ACHN (cell line): ENCODE data around the gene SNCB.
"Not testable (repeated sequence)": the region's sequence is repeated elsewhere in the genome, so short reads cannot be mapped to it uniquely, and the experiment has no call there.

Experiments used
- DNase-seq: peaks from one replicate; pipeline ENCODE4 v3.0.0-alpha.2; 2015
- in situ Hi-C: cut with HindIII; loops from 2 replicates; pipeline ENCODE4 v1.10.0; 2017; ENCODE audit warnings: low sequenced_read_pairs, low pct_ligation_motif_present, low pct_unique_long_range_greater_than_20kb

SNCB gene

DNA sequence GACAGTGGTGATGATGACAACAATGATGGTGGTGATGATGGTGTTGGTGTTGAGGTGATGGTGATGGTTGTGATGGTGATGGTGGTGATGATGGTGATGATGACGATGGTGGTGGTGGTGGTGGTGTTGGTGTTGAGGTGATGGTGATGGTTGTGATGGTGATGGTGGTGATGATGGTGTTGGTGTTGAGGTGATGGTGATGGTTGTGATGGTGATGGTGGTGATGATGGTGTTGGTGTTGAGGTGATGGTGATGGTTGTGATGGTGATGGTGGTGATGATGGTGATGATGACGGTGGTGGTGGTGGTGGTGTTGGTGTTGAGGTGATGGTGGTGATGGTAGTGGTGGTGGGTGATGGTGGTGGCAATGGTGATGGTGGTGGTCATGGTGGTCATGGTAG lies 38.7 kb downstream of the SNCB start:
- in situ Hi-C loops, DNase-seq: not testable (repeated sequence)

DNA sequence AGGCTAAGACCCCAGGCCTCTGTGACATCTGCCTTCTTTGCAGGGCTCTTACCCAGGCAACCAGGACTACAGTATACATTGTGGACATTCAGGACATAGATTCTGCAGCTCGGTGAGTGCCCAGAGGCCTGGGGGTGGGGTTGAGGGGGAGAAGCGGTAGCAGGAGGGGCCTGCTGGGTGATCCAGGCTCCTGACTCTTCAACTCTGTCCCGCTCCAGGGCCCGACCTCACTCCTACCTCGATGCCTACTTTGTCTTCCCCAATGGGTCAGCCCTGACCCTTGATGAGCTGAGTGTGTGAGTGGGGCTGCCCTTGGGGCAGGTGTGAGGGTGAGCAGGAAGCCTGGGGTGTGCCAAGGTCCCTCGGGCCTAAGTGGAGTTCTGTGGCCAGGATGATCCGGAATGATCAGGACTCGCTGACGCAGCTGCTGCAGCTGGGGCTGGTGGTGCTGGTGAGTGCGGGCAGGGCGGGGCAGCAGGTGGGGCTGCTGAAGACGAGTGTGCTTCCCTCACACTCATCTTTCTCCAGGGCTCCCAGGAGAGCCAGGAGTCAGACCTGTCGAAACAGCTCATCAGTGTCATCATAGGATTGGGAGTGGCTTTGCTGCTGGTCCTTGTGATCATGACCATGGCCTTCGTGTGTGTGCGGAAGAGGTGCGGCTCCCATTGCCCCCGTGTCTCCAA lies 40.2 kb downstream of the SNCB start:
- in situ Hi-C loops = no loop called here
- no peak for DNase-seq

GRCh38 chr5:176589039-176589769 lies 41.1 kb downstream of the SNCB start:
- in situ Hi-C loops = no loop called here
- no peak for DNase-seq

GRCh38 chr5:176588297-176588696 lies 42.0 kb downstream of the SNCB start:
- no peak for DNase-seq
- in situ Hi-C loops = no loop called here

GRCh38 chr5:176587398-176587797 lies 42.9 kb downstream of the SNCB start:
- DNase-seq = no peak
- in situ Hi-C loops = no loop called here

DNA sequence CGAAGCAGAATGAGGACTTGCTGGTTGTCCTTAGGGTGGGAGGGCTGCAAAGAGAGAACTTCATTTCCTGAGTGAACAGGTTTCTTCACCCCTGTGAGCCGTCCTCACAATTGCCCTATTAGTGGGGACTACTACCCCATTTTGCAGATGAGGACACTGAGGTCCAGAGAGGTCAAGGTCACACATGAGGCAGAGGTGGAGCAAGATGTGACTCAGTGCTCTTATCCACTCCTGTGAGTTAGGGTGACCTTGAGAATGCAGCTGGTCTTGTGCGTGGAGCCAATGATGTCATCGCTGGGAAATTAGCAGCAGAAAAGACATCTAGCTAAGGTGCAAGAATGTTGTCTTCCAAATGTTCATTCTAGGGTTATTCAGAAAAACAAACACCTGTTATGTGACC lies 47.3 kb downstream of the SNCB start:
- DNase-seq = no peak
- in situ Hi-C loops = no loop called here

- in situ Hi-C loops = no loop called here
- no peak for DNase-seq
Observed at GRCh38 chr5:176581361-176581760, 49.0 kb downstream of the SNCB start.

- no peak for DNase-seq
- in situ Hi-C loops = no loop called here
Observed at GRCh38 chr5:176579323-176579722, 51.0 kb downstream of the SNCB start.

DNA sequence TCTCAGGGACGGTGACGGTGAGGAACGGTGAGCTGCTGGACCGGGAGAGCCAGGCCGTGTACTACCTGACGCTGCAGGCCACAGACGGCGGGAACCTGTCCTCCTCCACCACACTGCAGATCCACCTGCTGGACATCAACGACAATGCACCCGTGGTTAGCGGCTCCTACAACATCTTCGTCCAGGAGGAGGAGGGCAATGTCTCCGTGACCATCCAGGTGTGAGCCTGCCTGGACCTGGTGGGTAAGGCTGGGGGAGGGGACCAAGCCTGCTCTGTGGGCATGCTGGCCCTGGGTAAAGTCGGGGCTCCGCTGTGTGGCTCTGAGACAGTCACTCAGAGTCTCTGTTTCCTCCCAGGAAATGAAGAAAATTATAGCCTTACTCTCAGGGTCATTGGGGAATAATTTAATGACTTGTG lies 51.9 kb downstream of the SNCB start:
- in situ Hi-C loops = no loop called here
- peak; percentile 14 for DNase-seq

GRCh38 chr5:176577312-176578176 lies 52.8 kb downstream of the SNCB start:
- in situ Hi-C loops = no loop called here
- DNase-seq = no peak

DNA sequence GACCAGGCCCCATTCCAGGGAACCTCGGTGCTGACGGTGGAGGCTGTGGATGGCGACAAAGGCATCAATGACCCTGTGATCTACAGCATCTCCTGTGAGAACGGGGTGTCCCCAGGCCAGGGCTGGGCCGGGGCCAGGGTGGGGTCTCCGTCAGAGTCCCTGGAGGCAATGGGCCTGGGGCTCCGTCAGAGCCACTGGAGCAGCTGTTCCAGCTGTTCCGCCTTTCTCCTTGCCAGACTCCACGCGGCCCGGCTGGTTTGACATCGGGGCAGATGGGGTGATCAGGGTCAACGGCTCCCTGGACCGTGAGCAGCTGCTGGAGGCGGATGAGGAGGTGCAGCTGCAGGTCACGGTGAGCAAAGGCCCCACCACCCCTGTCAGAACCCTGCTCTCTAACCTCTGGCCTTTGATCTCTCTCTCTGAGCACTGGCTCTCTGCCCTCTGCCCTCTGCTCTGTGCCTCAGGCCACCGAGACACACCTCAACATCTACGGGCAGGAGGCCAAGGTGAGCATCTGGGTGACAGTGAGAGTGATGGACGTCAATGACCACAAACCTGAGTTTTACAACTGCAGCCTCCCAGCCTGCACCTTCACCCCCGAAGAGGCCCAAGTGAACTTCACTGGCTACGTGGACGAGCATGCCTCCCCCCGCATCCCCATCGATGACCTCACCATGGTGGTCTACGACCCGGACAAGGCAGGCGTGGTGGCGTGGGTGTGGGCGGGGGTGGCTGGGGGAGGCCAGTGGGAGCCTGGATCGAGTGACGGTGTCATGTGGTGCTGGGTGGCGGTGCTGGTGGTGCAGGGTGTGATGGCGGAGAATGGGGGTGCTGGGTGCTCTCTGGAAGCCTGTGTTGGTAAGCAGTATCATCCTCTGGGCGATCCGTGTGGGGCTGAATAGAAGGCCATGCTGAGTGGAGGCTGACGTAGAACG lies 54.6 kb downstream of the SNCB start:
- DNase-seq = no peak

DNA sequence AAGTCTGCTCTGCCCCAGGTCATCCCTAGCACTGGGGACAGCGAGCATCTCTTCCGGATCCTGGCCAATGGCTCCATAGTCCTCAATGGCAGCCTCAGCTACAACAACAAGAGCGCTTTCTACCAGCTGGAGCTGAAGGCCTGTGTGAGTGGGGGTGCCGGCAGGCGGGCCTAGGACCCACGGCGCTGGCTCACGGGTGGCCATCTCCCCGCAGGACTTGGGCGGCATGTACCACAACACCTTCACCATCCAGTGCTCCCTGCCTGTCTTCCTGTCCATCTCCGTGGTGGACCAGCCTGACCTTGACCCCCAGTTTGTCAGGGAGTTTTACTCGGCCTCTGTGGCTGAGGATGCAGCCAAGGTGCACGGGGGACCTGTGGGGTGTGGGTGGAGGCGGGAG lies 55.3 kb downstream of the SNCB start:
- in situ Hi-C loops = no loop called here
- DNase-seq = no peak

More for the DNA sequence above, 54.6 kb downstream of the SNCB start:
- in situ Hi-C loops = no loop called here

GRCh38 chr5:176574297-176574591 lies 56.1 kb downstream of the SNCB start:
- DNase-seq = no peak
- in situ Hi-C loops = no loop called here

DNA sequence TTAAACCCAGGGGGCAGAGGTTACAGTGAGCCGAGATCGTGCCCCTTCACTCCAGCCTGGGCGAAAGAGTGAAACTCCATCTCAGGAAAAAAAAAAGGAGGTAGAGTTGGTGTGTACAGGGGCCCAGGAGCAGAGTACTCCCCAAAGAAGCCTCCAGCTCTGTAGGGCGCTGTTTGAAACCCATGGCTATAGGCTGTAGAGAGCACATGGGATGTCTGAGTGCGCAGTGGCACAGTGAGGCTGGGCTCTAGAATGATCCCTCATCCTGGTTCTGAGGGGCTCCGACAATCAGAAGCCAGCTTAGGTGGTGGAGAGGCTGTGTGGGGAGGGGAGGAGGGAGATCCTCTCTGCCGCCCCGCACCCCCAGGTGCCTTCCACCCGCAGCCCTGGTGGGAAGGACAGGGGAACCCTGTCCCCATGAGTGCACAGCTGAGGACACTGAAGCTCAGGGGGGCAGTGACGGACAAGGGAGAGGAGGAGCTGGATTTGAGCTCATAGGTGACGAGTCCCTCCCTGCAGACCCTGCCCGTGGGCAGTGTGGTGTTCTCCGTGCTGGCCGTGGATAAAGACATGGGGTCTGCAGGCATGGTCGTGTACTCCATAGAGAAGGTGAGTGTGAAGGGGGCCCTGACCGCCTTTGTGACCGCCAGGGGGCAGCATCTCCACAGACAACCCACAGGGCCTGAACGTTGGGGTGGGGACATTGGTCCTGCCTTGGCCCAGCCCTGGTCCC lies 56.6 kb downstream of the SNCB start:
- in situ Hi-C loops = no loop called here
- DNase-seq = peak; percentile 42
